ENCODE data around the gene CREB5.

Gene CREB5

GRCh38 chr7:28798274-28798673 lies 386.0 kb downstream of the CREB5 start:
- H3K9me3 ChIP-seq (ENCODE audit: control insufficient read depth, insufficient read depth, low read depth, low read length): no peaks in the 10 kb centered on the region
- H3K27ac ChIP-seq (ENCODE audit: low read depth, low read length): no peak overlapping the region
- no peak overlapping the region for H3K9ac ChIP-seq (ENCODE audit: low read length)
- no peaks in the 10 kb centered on the region for H3K36me3 ChIP-seq (ENCODE audit: control insufficient read depth, insufficient read depth, low read length)
- H3K4me1 ChIP-seq (ENCODE audit: control insufficient read depth, insufficient read depth, low read length): peaks cover 10% of the 10 kb centered on the region; the same call in 1 of the 2 replicates
- H3K4me3 ChIP-seq (ENCODE audit: low read depth, low read length): no peak overlapping the region
- H3K27me3 ChIP-seq (ENCODE audit: control insufficient read depth, insufficient read depth, low read length): no peaks in the 10 kb centered on the region

- Histone ChIP-seq H3K27ac (ENCODE audit: low read depth, low read length) (no peak overlapping the region), H3K9ac (ENCODE audit: low read length) (no peak overlapping the region), H3K36me3 (ENCODE audit: control insufficient read depth, insufficient read depth, low read length) (peaks cover 4% of the 10 kb centered on the region; the same call in 1 of the 2 replicates), H3K4me1 (ENCODE audit: control insufficient read depth, insufficient read depth, low read length) (0 out of 2 replicates have a peak, but pooled peaks cover under 1% of the 10 kb centered on the region), H3K9me3 (ENCODE audit: control insufficient read depth, insufficient read depth, low read depth, low read length) (no peaks in the 10 kb centered on the region), H3K4me3 (ENCODE audit: low read depth, low read length) (no peak overlapping the region), H3K27me3 (ENCODE audit: control insufficient read depth, insufficient read depth, low read length) (no peaks in the 10 kb centered on the region)
These were observed 387.3 kb downstream of the CREB5 start for GRCh38 chr7:28799619-28800018.

- no peak overlapping the region for H3K9ac ChIP-seq (ENCODE audit: low read length)
- no peaks in the 10 kb centered on the region for H3K9me3 ChIP-seq (ENCODE audit: control insufficient read depth, insufficient read depth, low read depth, low read length)
- H3K4me3 ChIP-seq (ENCODE audit: low read depth, low read length): no peak overlapping the region
- H3K36me3 ChIP-seq (ENCODE audit: control insufficient read depth, insufficient read depth, low read length): peaks cover 4% of the 10 kb centered on the region; the same call in 1 of the 2 replicates
- no peaks in the 10 kb centered on the region for H3K4me1 ChIP-seq (ENCODE audit: control insufficient read depth, insufficient read depth, low read length)
- no peak overlapping the region for H3K27ac ChIP-seq (ENCODE audit: low read depth, low read length)
- H3K27me3 ChIP-seq (ENCODE audit: control insufficient read depth, insufficient read depth, low read length): no peaks in the 10 kb centered on the region
These were observed 387.8 kb downstream of the CREB5 start for GRCh38 chr7:28800150-28800549.

GRCh38 chr7:28802450-28802849 lies 390.1 kb downstream of the CREB5 start:
- peaks cover 4% of the 10 kb centered on the region; the same call in 1 of the 2 replicates for H3K36me3 ChIP-seq (ENCODE audit: control insufficient read depth, insufficient read depth, low read length)
- no peaks in the 10 kb centered on the region for H3K27me3 ChIP-seq (ENCODE audit: control insufficient read depth, insufficient read depth, low read length)
- H3K9ac ChIP-seq (ENCODE audit: low read length): no peak overlapping the region
- H3K4me3 ChIP-seq (ENCODE audit: low read depth, low read length): no peak overlapping the region
- H3K4me1 ChIP-seq (ENCODE audit: control insufficient read depth, insufficient read depth, low read length): peaks cover 5% of the 10 kb centered on the region; the same call in 1 of the 2 replicates
- no peaks in the 10 kb centered on the region for H3K9me3 ChIP-seq (ENCODE audit: control insufficient read depth, insufficient read depth, low read depth, low read length)
- H3K27ac ChIP-seq (ENCODE audit: low read depth, low read length): no peak overlapping the region

GRCh38 chr7:28804157-28804556 lies 391.8 kb downstream of the CREB5 start:
- no peak overlapping the region for H3K27ac ChIP-seq (ENCODE audit: low read depth, low read length)
- H3K9ac ChIP-seq (ENCODE audit: low read length): no peak overlapping the region
- no peaks in the 10 kb centered on the region for H3K27me3 ChIP-seq (ENCODE audit: control insufficient read depth, insufficient read depth, low read length)

GRCh38 chr7:28804990-28805389 lies 392.7 kb downstream of the CREB5 start:
- Histone ChIP-seq H3K27me3 (ENCODE audit: control insufficient read depth, insufficient read depth, low read length) (no peaks in the 10 kb centered on the region), H3K9ac (ENCODE audit: low read length) (no peak overlapping the region), H3K4me3 (ENCODE audit: low read depth, low read length) (no peak overlapping the region), H3K27ac (ENCODE audit: low read depth, low read length) (no peak overlapping the region), H3K4me1 (ENCODE audit: control insufficient read depth, insufficient read depth, low read length) (peaks cover 5% of the 10 kb centered on the region; the same call in 1 of the 2 replicates), H3K9me3 (ENCODE audit: control insufficient read depth, insufficient read depth, low read depth, low read length) (no peaks in the 10 kb centered on the region), H3K36me3 (ENCODE audit: control insufficient read depth, insufficient read depth, low read length) (peaks cover 4% of the 10 kb centered on the region; the same call in 1 of the 2 replicates)

More at GRCh38 chr7:28804157-28804556, 391.8 kb downstream of the CREB5 start:
- H3K36me3 ChIP-seq (ENCODE audit: control insufficient read depth, insufficient read depth, low read length): peaks cover 4% of the 10 kb centered on the region; the same call in 1 of the 2 replicates
- peaks cover 5% of the 10 kb centered on the region; the same call in 1 of the 2 replicates for H3K4me1 ChIP-seq (ENCODE audit: control insufficient read depth, insufficient read depth, low read length)
- no peaks in the 10 kb centered on the region for H3K9me3 ChIP-seq (ENCODE audit: control insufficient read depth, insufficient read depth, low read depth, low read length)
- H3K4me3 ChIP-seq (ENCODE audit: low read depth, low read length): no peak overlapping the region

- Histone ChIP-seq H3K36me3 (ENCODE audit: control insufficient read depth, insufficient read depth, low read length) (peaks cover 4% of the 10 kb centered on the region; the same call in 1 of the 2 replicates), H3K27me3 (ENCODE audit: control insufficient read depth, insufficient read depth, low read length) (no peaks in the 10 kb centered on the region), H3K9ac (ENCODE audit: low read length) (no peak overlapping the region), H3K9me3 (ENCODE audit: control insufficient read depth, insufficient read depth, low read depth, low read length) (no peaks in the 10 kb centered on the region), H3K27ac (ENCODE audit: low read depth, low read length) (no peak overlapping the region), H3K4me1 (ENCODE audit: control insufficient read depth, insufficient read depth, low read length) (peaks cover 5% of the 10 kb centered on the region; the same call in 1 of the 2 replicates), H3K4me3 (ENCODE audit: low read depth, low read length) (no peak overlapping the region)
These were observed 394.5 kb downstream of the CREB5 start for GRCh38 chr7:28806841-28807240.

- Histone ChIP-seq H3K27ac (ENCODE audit: low read depth, low read length) (no peak overlapping the region), H3K4me1 (ENCODE audit: control insufficient read depth, insufficient read depth, low read length) (peaks cover 5% of the 10 kb centered on the region; the same call in 1 of the 2 replicates), H3K9ac (ENCODE audit: low read length) (no peak overlapping the region), H3K9me3 (ENCODE audit: control insufficient read depth, insufficient read depth, low read depth, low read length) (no peaks in the 10 kb centered on the region), H3K27me3 (ENCODE audit: control insufficient read depth, insufficient read depth, low read length) (no peaks in the 10 kb centered on the region), H3K4me3 (ENCODE audit: low read depth, low read length) (no peak overlapping the region), H3K36me3 (ENCODE audit: control insufficient read depth, insufficient read depth, low read length) (peaks cover 4% of the 10 kb centered on the region; the same call in 1 of the 2 replicates)
These were observed 395.2 kb downstream of the CREB5 start for GRCh38 chr7:28807396-28807994.

- Histone ChIP-seq H3K4me1 (ENCODE audit: control insufficient read depth, insufficient read depth, low read length) (peaks cover 5% of the 10 kb centered on the region; the same call in 1 of the 2 replicates), H3K27ac (ENCODE audit: low read depth, low read length) (no peak overlapping the region), H3K9me3 (ENCODE audit: control insufficient read depth, insufficient read depth, low read depth, low read length) (no peaks in the 10 kb centered on the region), H3K4me3 (ENCODE audit: low read depth, low read length) (no peak overlapping the region), H3K9ac (ENCODE audit: low read length) (no peak overlapping the region), H3K36me3 (ENCODE audit: control insufficient read depth, insufficient read depth, low read length) (peaks cover 4% of the 10 kb centered on the region; the same call in 1 of the 2 replicates), H3K27me3 (ENCODE audit: control insufficient read depth, insufficient read depth, low read length) (no peaks in the 10 kb centered on the region)
These were observed 396.6 kb downstream of the CREB5 start for GRCh38 chr7:28808796-28809533.

GRCh38 chr7:28811008-28811407 lies 398.7 kb downstream of the CREB5 start:
- Histone ChIP-seq H3K27ac (ENCODE audit: low read depth, low read length) (no peak overlapping the region), H3K27me3 (ENCODE audit: control insufficient read depth, insufficient read depth, low read length) (no peaks in the 10 kb centered on the region), H3K9me3 (ENCODE audit: control insufficient read depth, insufficient read depth, low read depth, low read length) (no peaks in the 10 kb centered on the region), H3K4me3 (ENCODE audit: low read depth, low read length) (no peak overlapping the region), H3K4me1 (ENCODE audit: control insufficient read depth, insufficient read depth, low read length) (peaks cover 5% of the 10 kb centered on the region; the same call in 1 of the 2 replicates), H3K9ac (ENCODE audit: low read length) (no peak overlapping the region), H3K36me3 (ENCODE audit: control insufficient read depth, insufficient read depth, low read length) (no peaks in the 10 kb centered on the region)

All from HUES6 (cell line).